Mesenchymal stem cell (in vitro differentiated cells and primary cell): ENCODE data around the gene ID1.
"Not testable (repeated sequence)": the region's sequence is repeated elsewhere in the genome, so short reads cannot be mapped to it uniquely, and the experiment has no call there.

Experiments
- DNase-seq: peaks from one replicate; pipeline ENCODE4 v3.0.0-alpha.2; 2013
- H2AFZ ChIP-seq: one replicate; pipeline ENCODE4 v1.6.1; 2013; ENCODE audit warnings: low read depth, mild to moderate bottlenecking, control low read depth, inconsistent platforms, low read length, moderate library complexity
- H2AK5ac ChIP-seq: 2 replicates; pipeline ENCODE4 v1.6.1; 2013; ENCODE audit warnings: low read length, moderate library complexity, mild to moderate bottlenecking, inconsistent platforms; ENCODE audit not compliant: severe bottlenecking
- H2BK120ac ChIP-seq: one replicate; pipeline ENCODE4 v1.6.1; 2013; ENCODE audit warnings: low read depth, mild to moderate bottlenecking, inconsistent platforms, low read length, moderate library complexity
- H2BK12ac ChIP-seq, 2 experiments: one replicate each; pipeline ENCODE4 v1.6.1; 2013; ENCODE audit warnings: inconsistent platforms in 2 of 2, low read length in 2 of 2, mild to moderate bottlenecking in 2 of 2, moderate library complexity in 2 of 2, control low read depth in 1 of 2
- H2BK15ac ChIP-seq: one replicate; pipeline ENCODE4 v1.6.1; 2013; ENCODE audit warnings: mild to moderate bottlenecking, low read depth, inconsistent platforms; ENCODE audit not compliant: poor library complexity, severe bottlenecking
- H2BK5ac ChIP-seq: 2 replicates; pipeline ENCODE4 v1.6.1; 2013; ENCODE audit warnings: low read depth, mild to moderate bottlenecking, low read length, control low read depth, inconsistent platforms; ENCODE audit not compliant: poor library complexity, severe bottlenecking
- H3K14ac ChIP-seq, 2 experiments: one replicate each; pipeline ENCODE4 v1.6.1; 2013; ENCODE audit warnings: inconsistent platforms in 2 of 2, low read length in 2 of 2, control low read depth in 1 of 2, mild to moderate bottlenecking in 1 of 2, moderate library complexity in 1 of 2
- H3K18ac ChIP-seq, 2 experiments: one replicate each; pipeline ENCODE4 v1.6.1; 2013; ENCODE audit warnings: inconsistent platforms in 2 of 2, low read length in 2 of 2, control low read depth in 1 of 2, low read depth in 1 of 2, mild to moderate bottlenecking in 1 of 2
- H3K23ac ChIP-seq, 2 experiments: one replicate each; pipeline ENCODE4 v1.6.1; 2013; ENCODE audit warnings: inconsistent platforms in 2 of 2, low read length in 2 of 2, mild to moderate bottlenecking in 2 of 2, moderate library complexity in 2 of 2, control low read depth in 1 of 2
- H3K27ac ChIP-seq: 2 replicates; pipeline ENCODE4 v1.5.1; 2013; ENCODE audit warnings: mild to moderate bottlenecking, moderate library complexity, low read length, control low read depth, inconsistent platforms; ENCODE audit not compliant: poor library complexity, severe bottlenecking
- H3K27me3 ChIP-seq, 2 experiments: 2 replicates each; pipeline versions ENCODE4 v1.6.1 to v1.7.0; 2013; ENCODE audit warnings: low read length in 2 of 2, mild to moderate bottlenecking in 2 of 2, moderate library complexity in 2 of 2, control low read depth in 1 of 2, inconsistent platforms in 1 of 2; ENCODE audit not compliant: control insufficient read depth in 1 of 2, insufficient read depth in 1 of 2
- H3K36me3 ChIP-seq, 2 experiments: 2 replicates each; pipeline versions ENCODE4 v1.6.1 to v1.7.0; 2013; ENCODE audit warnings: low read length in 2 of 2, control low read depth in 1 of 2, inconsistent platforms in 1 of 2, low read depth in 1 of 2, mild to moderate bottlenecking in 1 of 2; ENCODE audit not compliant: insufficient read depth in 2 of 2, control insufficient read depth in 1 of 2
- H3K4ac ChIP-seq, 2 experiments: one replicate each; pipeline ENCODE4 v1.6.1; 2013; ENCODE audit warnings: inconsistent platforms in 2 of 2, low read length in 2 of 2, mild to moderate bottlenecking in 2 of 2, moderate library complexity in 2 of 2, control low read depth in 1 of 2, low read depth in 1 of 2
- H3K4me1 ChIP-seq: 2 replicates; pipeline ENCODE4 v1.6.1; 2013; ENCODE audit warnings: low read depth, low read length, control low read depth; ENCODE audit not compliant: control insufficient read depth, insufficient read depth
- H3K4me2 ChIP-seq: 2 replicates; pipeline ENCODE4 v1.6.1; 2013; ENCODE audit warnings: low read length, mild to moderate bottlenecking, inconsistent platforms; ENCODE audit not compliant: poor library complexity, severe bottlenecking
- H3K4me3 ChIP-seq, 2 experiments: 2 replicates each; pipeline versions ENCODE4 v1.5.1 to v1.7.0; 2013; ENCODE audit warnings: low read length in 2 of 2, mild to moderate bottlenecking in 2 of 2, control low read depth in 1 of 2, low read depth in 1 of 2; ENCODE audit not compliant: insufficient read depth in 1 of 2
- H3K79me1 ChIP-seq: replicated peaks from 2 replicates; pipeline ENCODE4 v1.6.1; 2013; ENCODE audit warnings: mild to moderate bottlenecking, control low read depth, low read length, inconsistent platforms; ENCODE audit not compliant: poor library complexity, severe bottlenecking
- H3K9ac ChIP-seq: 2 replicates; pipeline ENCODE4 v1.7.0; 2013; ENCODE audit warnings: mild to moderate bottlenecking, low read length, moderate library complexity
- H3K9me3 ChIP-seq: 2 replicates; pipeline ENCODE4 v1.7.0; 2013; ENCODE audit warnings: mild to moderate bottlenecking, low read length; ENCODE audit not compliant: control insufficient read depth
- H4K8ac ChIP-seq: one replicate; pipeline ENCODE4 v1.6.1; 2013; ENCODE audit warnings: inconsistent platforms, mild to moderate bottlenecking, low read length, moderate library complexity
- H4K91ac ChIP-seq: one replicate; pipeline ENCODE4 v1.6.1; 2013; ENCODE audit warnings: mild to moderate bottlenecking, low read length, inconsistent platforms
- WGBS: methylation state at CpG from one replicate; pipeline ENCODE4 v1.1.7; 2013; ENCODE audit warnings: mixed read lengths; 5-methylcytosine and 5-hydroxymethylcytosine counted together

The ID1 gene

GRCh38 chr20:31595654-31596411 is 9.3 kb upstream of the ID1 start:
- Histone ChIP-seq H2BK5ac (no peak overlapping the region), H3K27ac (peak overlapping the region; percentile 38), H3K18ac (peak overlapping the region; percentile 96 to 98), H3K14ac (peak overlapping the region in 1 of 2 experiments; percentile 84), H3K9me3 (no peaks in the 10 kb centered on the region), H3K4me3 (no peak overlapping the region), H2AK5ac (peak overlapping the region; percentile 21), H3K23ac (no peak overlapping the region), H2BK120ac (peak overlapping the region; percentile 36), H3K4me1 (peaks cover 21% of the 10 kb centered on the region), H3K4ac (peak overlapping the region; percentile 80 to 88), H4K91ac (peak overlapping the region; percentile 96), H2AFZ (peak overlapping the region; percentile 6), H3K9ac (peak overlapping the region; percentile 83), H2BK15ac (peak overlapping the region; percentile 60), H2BK12ac (peak overlapping the region; percentile 90 to 93), H3K4me2 (no peak overlapping the region), H3K79me1 (no peaks in the 10 kb centered on the region), H3K36me3 (no peaks in the 10 kb centered on the region), H3K27me3 (no peaks in the 10 kb centered on the region), H4K8ac (peak overlapping the region; percentile 82)
- peak; percentile 99 for DNase-seq
- 11% methylated on average over 15 of the region's 15 CpGs for WGBS

GRCh38 chr20:31596412-31596715 is 8.7 kb upstream of the ID1 start:
- not testable (repeated sequence) for H3K9me3 ChIP-seq
- peak overlapping the region; percentile 96 to 98 for H3K18ac ChIP-seq

GRCh38 chr20:31596831-31597480 is 8.1 kb upstream of the ID1 start:
- Histone ChIP-seq H3K18ac (peak overlapping the region; percentile 41 to 73), H3K9ac (peak overlapping the region; percentile 83), H3K27me3 (no peaks in the 10 kb centered on the region), H3K27ac (no peak overlapping the region), H3K36me3 (no peaks in the 10 kb centered on the region), H2BK15ac (peak overlapping the region; percentile 33), H3K4ac (peak overlapping the region; percentile 5 to 26), H3K4me3 (no peak overlapping the region), H2AK5ac (no peak overlapping the region), H3K14ac (no peak overlapping the region), H4K8ac (peak overlapping the region; percentile 1), H2BK12ac (peak overlapping the region; percentile 7 to 49), H3K9me3 (no peaks in the 10 kb centered on the region), H2BK120ac (peak overlapping the region; percentile 36), H3K4me1 (peaks cover 18% of the 10 kb centered on the region), H3K23ac (no peak overlapping the region), H3K4me2 (no peak overlapping the region), H4K91ac (peak overlapping the region; percentile 53), H2BK5ac (no peak overlapping the region), H3K79me1 (no peaks in the 10 kb centered on the region), H2AFZ (no peak overlapping the region)
- 55% methylated on average over 4 of the region's 4 CpGs for WGBS
- DNase-seq, result peak; percentile 76

More at GRCh38 chr20:31596412-31596715, 8.7 kb upstream of the ID1 start:
- Histone ChIP-seq H3K4me1 (peaks cover 18% of the 10 kb centered on the region), H2BK15ac (peak overlapping the region; percentile 60), H3K9ac (peak overlapping the region; percentile 83), H2AFZ (peak overlapping the region; percentile 6), H2BK120ac (peak overlapping the region; percentile 36), H3K4ac (peak overlapping the region; percentile 55 to 86), H3K27ac (peak overlapping the region; percentile 38), H3K14ac (peak overlapping the region in 1 of 2 experiments; percentile 84), H4K91ac (peak overlapping the region; percentile 96), H4K8ac (peak overlapping the region; percentile 82), H2BK12ac (peak overlapping the region; percentile 60 to 93), H2AK5ac (peak overlapping the region; percentile 21)
- H3K23ac ChIP-seq, H3K79me1 ChIP-seq, DNase-seq, H3K4me3 ChIP-seq, H2BK5ac ChIP-seq, H3K36me3 ChIP-seq, H3K4me2 ChIP-seq, H3K27me3 ChIP-seq: not testable (repeated sequence)
- 67% methylated on average over 4 of the region's 4 CpGs for WGBS

- Histone ChIP-seq H2AK5ac (no peak overlapping the region), H4K91ac (no peak overlapping the region), H3K4me1 (peaks cover 20% of the 10 kb centered on the region), H2BK5ac (no peak overlapping the region), H3K36me3 (no peaks in the 10 kb centered on the region), H3K23ac (no peak overlapping the region), H3K27me3 (no peaks in the 10 kb centered on the region), H3K9me3 (no peaks in the 10 kb centered on the region), H3K4me3 (no peak overlapping the region), H2BK12ac (peak overlapping the region in 1 of 2 experiments; percentile 23), H3K79me1 (no peaks in the 10 kb centered on the region), H2AFZ (no peak overlapping the region), H2BK120ac (peak overlapping the region; percentile 51), H3K14ac (no peak overlapping the region), H2BK15ac (peak overlapping the region; percentile 33), H4K8ac (no peak overlapping the region), H3K18ac (peak overlapping the region; percentile 5 to 73), H3K4ac (peak overlapping the region in 1 of 2 experiments; percentile 5), H3K27ac (no peak overlapping the region), H3K9ac (no peak overlapping the region), H3K4me2 (no peak overlapping the region)
- WGBS, result 96% methylated on average over 2 of the region's 2 CpGs
- DNase-seq, result no peak
Observed at GRCh38 chr20:31597481-31597855, 7.6 kb upstream of the ID1 start.
